PC-9 (cell line): ENCODE results near the gene LRIG2.

Source experiments
- CTCF ChIP-seq: fragments of 200-600 bp; sonication (generic); conservative IDR thresholded peaks from 2 replicates; pipeline ENCODE4 v1.6.1; 2017; ENCODE audit warnings: mixed run types, antibody characterized with exemption, mild to moderate bottlenecking, moderate library complexity
- EZH2 ChIP-seq: fragments of 200-600 bp; sonication (generic); IDR thresholded peaks from 2 replicates; pipeline ENCODE4 v1.8.0; 2017; ENCODE audit warnings: antibody characterized with exemption, low read depth

GRCh38 chr1:113036639-113037321 lies 36.2 kb upstream of the LRIG2 start:
- no peak for TF ChIP-seq EZH2
- no peak for TF ChIP-seq CTCF
